Stomach (tissue), 4 donors: ENCODE measurements around the gene PRKCA.

Source experiments
- EP300 ChIP-seq: sonication (generic); formaldehyde crosslinking; IDR thresholded peaks from one replicate; pipeline ENCODE4 v1.6.1; 2017; ENCODE audit warnings: antibody characterized with exemption
- POLR2AphosphoS5 ChIP-seq, 3 donors: sonication (generic); formaldehyde crosslinking; IDR thresholded peaks; one replicate each; pipeline ENCODE4 v1.6.1; 2016; ENCODE audit warnings: antibody characterized with exemption in 3 of 3
- TF ChIP-seq, protein P1 (sequence below), 7 experiments: fragments of 450-650 bp in 4 of 7; fragments of 200-600 bp in 3 of 7; sonication (generic) in 3 of 7; IDR thresholded peaks; one replicate each; pipeline ENCODE4 v1.5.1; 2016 to 2019; ENCODE audit warnings: antibody characterized with exemption in 7 of 7, control low read depth in 2 of 7, mild to moderate bottlenecking in 1 of 7

DNA sequence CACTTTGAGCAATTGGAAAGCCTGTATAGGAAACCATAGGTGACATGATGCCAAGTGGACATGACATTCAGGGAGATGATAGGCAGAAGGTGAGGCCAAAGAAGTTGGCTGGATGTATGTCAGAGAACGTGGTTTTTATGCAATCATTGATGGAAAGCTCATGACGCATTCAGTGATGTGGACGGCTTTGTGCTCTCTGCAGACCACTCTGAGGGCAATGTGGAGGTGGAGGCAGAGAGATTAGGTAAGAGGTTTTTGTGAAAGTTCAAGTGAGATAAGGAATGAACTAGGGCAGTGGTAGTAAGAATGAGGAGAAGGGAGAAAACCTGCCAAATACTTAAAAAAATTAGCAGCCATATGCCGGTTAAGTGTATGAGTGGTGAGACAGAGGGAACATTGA lies 99.0 kb downstream of the PRKCA start:
- TF ChIP-seq POLR2AphosphoS5 (IDR thresholded peaks at IDR 0.05) (no peak), EP300 (no peak)
- TF ChIP-seq, protein P1, sequence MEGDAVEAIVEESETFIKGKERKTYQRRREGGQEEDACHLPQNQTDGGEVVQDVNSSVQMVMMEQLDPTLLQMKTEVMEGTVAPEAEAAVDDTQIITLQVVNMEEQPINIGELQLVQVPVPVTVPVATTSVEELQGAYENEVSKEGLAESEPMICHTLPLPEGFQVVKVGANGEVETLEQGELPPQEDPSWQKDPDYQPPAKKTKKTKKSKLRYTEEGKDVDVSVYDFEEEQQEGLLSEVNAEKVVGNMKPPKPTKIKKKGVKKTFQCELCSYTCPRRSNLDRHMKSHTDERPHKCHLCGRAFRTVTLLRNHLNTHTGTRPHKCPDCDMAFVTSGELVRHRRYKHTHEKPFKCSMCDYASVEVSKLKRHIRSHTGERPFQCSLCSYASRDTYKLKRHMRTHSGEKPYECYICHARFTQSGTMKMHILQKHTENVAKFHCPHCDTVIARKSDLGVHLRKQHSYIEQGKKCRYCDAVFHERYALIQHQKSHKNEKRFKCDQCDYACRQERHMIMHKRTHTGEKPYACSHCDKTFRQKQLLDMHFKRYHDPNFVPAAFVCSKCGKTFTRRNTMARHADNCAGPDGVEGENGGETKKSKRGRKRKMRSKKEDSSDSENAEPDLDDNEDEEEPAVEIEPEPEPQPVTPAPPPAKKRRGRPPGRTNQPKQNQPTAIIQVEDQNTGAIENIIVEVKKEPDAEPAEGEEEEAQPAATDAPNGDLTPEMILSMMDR (IDR thresholded peaks at IDR 0.05): no peak
